Dendritic cell treated with granulocyte-macrophage colony-stimulating factor and Interleukin-4, amounts not matched to agents 40 ng/mL and 50 ng/mL, for 4 days (primary cell): ENCODE results near the gene DST.
"Not testable (repeated sequence)": the region's sequence is repeated elsewhere in the genome, so short reads cannot be mapped to it uniquely, and the experiment has no call there.

Experiments used
- H3K27ac Mint-ChIP-seq: one replicate; pipeline ENCODE4 v1.8.0; 2022; ENCODE audit warnings: mild to moderate bottlenecking, mixed read lengths
- H3K27me3 Mint-ChIP-seq: one replicate; pipeline ENCODE4 v1.8.0; 2022; ENCODE audit warnings: mild to moderate bottlenecking, mixed read lengths
- H3K36me3 Mint-ChIP-seq: one replicate; pipeline ENCODE4 v1.8.0; 2022; ENCODE audit warnings: low read depth, mixed read lengths
- H3K4me1 Mint-ChIP-seq: one replicate; pipeline ENCODE4 v1.8.0; 2022; ENCODE audit warnings: low read depth, mixed read lengths
- H3K4me3 Mint-ChIP-seq: one replicate; pipeline ENCODE4 v1.8.0; 2022; ENCODE audit warnings: mild to moderate bottlenecking, moderate library complexity, mixed read lengths
- H3K9me3 Mint-ChIP-seq: one replicate; pipeline ENCODE4 v1.8.0; 2022; ENCODE audit warnings: mixed read lengths
- intact Hi-C: fragments of 100-400 bp; cut with micrococcal nuclease; formaldehyde crosslinking; loops from one replicate; pipeline ENCODE4 v1.15.0; 2022

Gene DST

DNA sequence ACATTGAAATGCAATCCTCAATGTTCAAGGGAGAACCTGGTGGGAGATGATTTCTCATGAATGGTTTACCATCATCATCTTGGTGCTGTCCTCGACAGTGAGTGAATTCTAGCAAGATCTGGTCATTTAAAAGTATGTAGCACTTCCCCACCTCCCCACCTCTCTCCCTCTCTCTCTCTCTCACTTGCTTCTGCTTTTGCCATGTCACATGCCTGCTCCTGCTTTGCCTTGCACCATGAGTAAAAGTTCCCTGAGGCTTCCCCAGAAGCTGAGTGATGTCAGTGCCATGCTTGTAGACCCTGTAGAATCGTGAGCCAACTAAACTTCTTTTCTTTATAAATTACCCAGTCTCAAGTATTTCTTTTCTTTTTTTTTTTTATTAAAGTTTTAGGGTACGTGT is 60.5 kb downstream of the DST start:
- Mint-ChIP-seq H3K27ac (no peak overlapping the region), H3K27me3 (no peaks in the 10 kb centered on the region), H3K9me3 (no peaks in the 10 kb centered on the region), H3K36me3 (peaks cover 13% of the 10 kb centered on the region), H3K4me3 (no peak overlapping the region), H3K4me1 (peaks cover 7% of the 10 kb centered on the region)
- intact Hi-C loops = no loop called here

GRCh38 chr6:56581296-56581925 is 61.3 kb downstream of the DST start:
- intact Hi-C loops = no loop called here
- H3K4me3 Mint-ChIP-seq = no peak overlapping the region
- no peak overlapping the region for H3K27ac Mint-ChIP-seq
- H3K9me3 Mint-ChIP-seq = no peaks in the 10 kb centered on the region
- H3K36me3 Mint-ChIP-seq = peaks cover 10% of the 10 kb centered on the region
- no peaks in the 10 kb centered on the region for H3K27me3 Mint-ChIP-seq
- peaks cover 7% of the 10 kb centered on the region for H3K4me1 Mint-ChIP-seq

- peaks cover 7% of the 10 kb centered on the region for H3K4me1 Mint-ChIP-seq
- no peaks in the 10 kb centered on the region for H3K27me3 Mint-ChIP-seq
- H3K36me3 Mint-ChIP-seq = peaks cover 7% of the 10 kb centered on the region
- no peaks in the 10 kb centered on the region for H3K9me3 Mint-ChIP-seq
- intact Hi-C loops = no loop called here
- no peak overlapping the region for H3K4me3 Mint-ChIP-seq
- H3K27ac Mint-ChIP-seq = no peak overlapping the region
These were observed 62.4 kb downstream of the DST start for GRCh38 chr6:56580271-56580670.

GRCh38 chr6:56579155-56579851 is 63.4 kb downstream of the DST start:
- Mint-ChIP-seq H3K27ac (no peak overlapping the region), H3K4me3 (no peak overlapping the region), H3K4me1 (peaks cover 7% of the 10 kb centered on the region), H3K27me3 (no peaks in the 10 kb centered on the region), H3K36me3 (peaks cover 7% of the 10 kb centered on the region), H3K9me3 (no peaks in the 10 kb centered on the region)
- intact Hi-C loops = no loop called here

DNA sequence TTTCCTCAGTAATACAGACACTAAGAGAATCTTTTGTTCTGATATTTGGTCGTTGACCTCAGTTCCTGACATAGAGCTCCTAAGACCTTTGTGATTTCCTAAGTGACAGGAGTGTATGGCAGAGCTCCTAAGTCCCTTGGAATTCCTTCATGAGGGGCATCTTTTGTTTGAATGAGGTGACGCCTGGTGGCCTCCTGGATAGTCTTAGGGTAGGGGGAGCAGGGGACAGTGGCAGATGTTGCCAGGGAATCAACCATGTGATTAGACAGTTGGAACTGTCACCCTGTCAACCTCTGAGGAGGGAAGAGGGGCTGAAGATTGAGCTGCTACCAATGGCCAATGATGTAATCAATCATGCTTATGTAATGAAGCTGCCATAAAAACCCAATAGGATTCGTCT is 67.0 kb downstream of the DST start:
- no peak overlapping the region for H3K27ac Mint-ChIP-seq
- no peak overlapping the region for H3K4me3 Mint-ChIP-seq
- H3K4me1 Mint-ChIP-seq = no peaks in the 10 kb centered on the region

DNA sequence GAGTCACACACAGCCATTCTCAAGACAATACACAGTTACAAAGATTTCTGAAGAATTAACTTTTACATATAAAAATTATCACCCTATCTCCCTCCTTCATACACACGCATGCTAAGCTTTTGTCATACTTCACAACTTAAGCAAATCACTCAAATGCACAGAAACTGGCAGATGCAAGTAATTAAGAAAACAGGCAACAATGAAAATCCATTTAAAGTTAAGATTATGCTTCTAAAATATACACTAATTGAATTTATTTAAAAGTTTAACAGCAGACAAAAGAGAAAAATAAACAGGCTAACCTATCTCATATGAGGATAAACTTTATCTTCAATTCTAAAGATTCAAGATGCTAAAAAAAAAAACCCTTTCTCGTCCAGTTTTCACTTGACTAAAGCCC is 68.4 kb downstream of the DST start:
- Mint-ChIP-seq H3K27me3 (no peaks in the 10 kb centered on the region), H3K4me1 (no peaks in the 10 kb centered on the region), H3K4me3 (no peak overlapping the region), H3K27ac (no peak overlapping the region), H3K9me3 (no peaks in the 10 kb centered on the region), H3K36me3 (peaks cover 5% of the 10 kb centered on the region)
- intact Hi-C loops = no loop called here

More for the DNA sequence above, 67.0 kb downstream of the DST start:
- intact Hi-C loops = no loop called here
- Mint-ChIP-seq H3K9me3 (no peaks in the 10 kb centered on the region), H3K36me3 (peaks cover 7% of the 10 kb centered on the region), H3K27me3 (no peaks in the 10 kb centered on the region)

DNA sequence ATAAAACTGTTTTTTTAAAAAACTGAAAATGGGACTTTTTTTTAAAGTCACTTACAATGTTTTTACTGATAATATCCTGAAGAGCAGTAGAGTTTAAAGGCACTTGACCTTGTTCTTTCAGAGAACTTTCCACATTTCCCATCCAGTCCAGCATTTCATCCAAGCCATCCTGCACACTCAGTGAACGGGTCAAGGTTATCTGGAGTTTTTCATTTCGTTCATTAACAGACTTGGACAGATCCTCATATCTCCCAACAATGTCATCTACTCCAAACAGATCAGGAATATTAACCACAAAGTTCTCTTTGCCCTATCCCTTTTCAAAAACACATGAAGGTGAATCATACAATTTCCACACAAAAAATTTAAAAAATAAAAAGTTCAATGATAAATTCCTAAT is 69.1 kb downstream of the DST start:
- intact Hi-C loops = no loop called here
- Mint-ChIP-seq H3K4me3 (no peak overlapping the region), H3K9me3 (no peaks in the 10 kb centered on the region), H3K36me3 (no peaks in the 10 kb centered on the region), H3K4me1 (no peaks in the 10 kb centered on the region), H3K27ac (no peak overlapping the region), H3K27me3 (no peaks in the 10 kb centered on the region)

DNA sequence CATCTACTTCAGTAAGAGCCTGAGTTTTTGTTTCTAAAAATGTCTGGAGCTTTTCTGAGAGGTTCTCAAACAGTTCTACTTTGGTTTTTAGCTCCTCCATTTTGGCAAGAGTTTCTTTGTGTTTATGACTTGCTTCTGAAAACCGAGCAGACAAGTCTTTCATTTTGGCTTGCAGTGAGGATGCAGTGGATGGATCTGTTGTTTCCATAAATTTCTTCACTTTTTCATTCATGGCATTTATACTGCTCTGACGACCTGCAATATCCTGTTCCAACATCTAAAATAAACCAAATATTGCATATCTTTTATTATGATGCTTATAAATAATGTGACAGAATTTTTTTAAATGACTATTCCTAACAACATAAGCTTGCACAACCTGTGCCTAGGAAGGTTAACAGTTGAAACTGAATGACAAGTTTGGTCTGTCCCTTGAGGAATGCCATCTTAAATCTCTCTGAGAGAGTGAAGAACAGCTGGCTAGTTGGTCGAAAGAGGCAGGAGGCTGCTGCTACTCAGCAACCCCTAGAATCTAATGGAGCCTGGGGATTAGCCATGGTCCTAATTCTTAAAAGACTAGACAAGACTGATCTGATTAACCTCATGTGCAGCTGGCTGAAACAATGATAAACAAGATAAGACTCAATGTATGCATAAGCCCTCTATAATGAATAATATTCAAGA is 69.8 kb downstream of the DST start:
- Mint-ChIP-seq H3K36me3 (no peaks in the 10 kb centered on the region), H3K9me3 (no peaks in the 10 kb centered on the region), H3K27me3 (no peaks in the 10 kb centered on the region), H3K4me1 (no peaks in the 10 kb centered on the region), H3K27ac (no peak overlapping the region), H3K4me3 (no peak overlapping the region)
- intact Hi-C loops = no loop called here

DNA sequence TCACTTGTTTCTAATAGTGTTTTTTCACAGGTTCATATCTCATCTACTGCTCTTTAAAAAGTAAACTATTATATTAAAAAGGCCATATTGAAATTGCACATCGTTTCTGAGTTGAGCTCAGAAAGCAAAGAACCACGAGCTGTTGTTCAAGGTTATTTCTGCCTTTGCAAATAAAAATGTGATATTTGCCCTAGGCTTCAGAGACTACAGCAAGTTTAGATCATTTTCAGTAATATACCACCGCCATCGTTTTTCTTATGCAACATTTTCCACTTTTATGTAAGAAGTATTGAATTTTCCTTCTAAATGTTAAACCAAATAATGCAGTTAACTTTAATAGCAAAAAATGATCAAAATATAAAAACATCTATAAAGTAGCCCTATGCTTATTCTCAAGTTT is 71.1 kb downstream of the DST start:
- intact Hi-C loops = no loop called here
- Mint-ChIP-seq H3K4me1 (no peaks in the 10 kb centered on the region), H3K4me3 (no peak overlapping the region), H3K9me3 (no peaks in the 10 kb centered on the region), H3K27ac (no peak overlapping the region), H3K36me3 (no peaks in the 10 kb centered on the region), H3K27me3 (no peaks in the 10 kb centered on the region)

DNA sequence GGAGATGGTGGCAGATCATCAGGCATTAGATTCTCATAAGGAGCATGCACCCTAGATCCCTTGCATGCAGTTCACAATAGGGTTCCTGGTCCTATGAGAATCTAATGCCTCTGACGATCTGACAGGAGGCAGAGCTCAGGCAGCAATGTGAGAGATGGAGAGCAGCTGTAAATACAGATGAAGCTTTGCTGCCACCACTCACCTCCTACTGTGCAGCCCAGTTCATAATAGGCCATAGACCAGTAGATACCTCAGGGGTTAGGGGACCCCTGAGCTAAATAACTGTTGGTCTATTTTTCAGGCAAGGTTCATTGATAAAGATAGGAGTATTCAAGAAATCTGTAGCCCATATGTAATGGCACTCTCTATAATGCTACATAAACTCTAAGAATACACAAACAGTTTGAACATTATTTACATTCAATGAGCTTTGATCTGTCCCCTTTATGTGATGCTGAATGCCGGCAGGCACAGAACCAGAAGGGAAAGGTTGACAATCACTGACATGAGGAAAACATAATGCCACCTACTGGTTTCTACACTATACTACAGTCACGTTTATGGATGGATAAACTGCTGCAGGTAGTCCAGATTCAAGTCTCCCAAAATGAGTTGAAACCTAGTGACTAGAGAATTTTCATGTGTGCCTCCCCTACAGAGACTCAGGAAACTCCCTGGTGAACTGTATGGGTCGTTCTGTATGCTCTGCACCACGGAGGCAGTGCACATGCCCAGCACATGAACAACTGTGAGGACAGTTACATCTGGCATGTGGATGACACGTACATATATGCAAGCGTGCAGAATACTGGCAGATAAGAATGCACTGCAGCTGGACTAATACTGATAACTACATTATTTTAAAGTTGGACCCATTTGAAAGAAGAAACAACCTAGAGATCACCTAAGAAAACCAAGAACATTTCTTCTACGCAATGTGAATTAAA is 72.0 kb downstream of the DST start:
- Mint-ChIP-seq H3K4me3 (no peak overlapping the region), H3K4me1 (no peaks in the 10 kb centered on the region), H3K36me3 (peaks cover 9% of the 10 kb centered on the region), H3K27ac (no peak overlapping the region), H3K27me3 (no peaks in the 10 kb centered on the region), H3K9me3 (no peaks in the 10 kb centered on the region)
- intact Hi-C loops = loop anchor here (1.0 kb wide), 1 partner anchor 211 kb away; no protein-coding TSS in a partner anchor

DNA sequence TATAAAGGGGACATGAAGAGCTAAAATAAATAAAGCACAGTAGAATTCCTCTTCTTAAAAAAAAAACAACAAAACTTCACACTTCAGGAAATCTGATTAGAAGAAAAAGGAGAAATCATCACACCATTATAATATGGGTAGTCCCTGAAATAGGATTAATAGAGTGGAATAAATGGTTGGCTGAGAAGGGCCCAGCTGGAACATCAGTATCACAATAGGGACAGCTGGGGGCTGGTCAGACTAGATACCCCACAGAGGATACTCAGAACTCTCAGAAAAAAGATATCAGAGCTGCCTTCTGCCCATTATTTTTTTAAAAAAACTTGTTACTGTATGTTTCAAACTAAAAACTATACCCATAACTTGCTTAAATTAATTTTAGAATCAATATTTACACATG is 75.2 kb downstream of the DST start:
- Mint-ChIP-seq H3K9me3 (no peaks in the 10 kb centered on the region), H3K27ac (no peak overlapping the region), H3K4me3 (no peak overlapping the region), H3K27me3 (no peaks in the 10 kb centered on the region), H3K36me3 (peaks cover 26% of the 10 kb centered on the region), H3K4me1 (no peaks in the 10 kb centered on the region)
- intact Hi-C loops = no loop called here

DNA sequence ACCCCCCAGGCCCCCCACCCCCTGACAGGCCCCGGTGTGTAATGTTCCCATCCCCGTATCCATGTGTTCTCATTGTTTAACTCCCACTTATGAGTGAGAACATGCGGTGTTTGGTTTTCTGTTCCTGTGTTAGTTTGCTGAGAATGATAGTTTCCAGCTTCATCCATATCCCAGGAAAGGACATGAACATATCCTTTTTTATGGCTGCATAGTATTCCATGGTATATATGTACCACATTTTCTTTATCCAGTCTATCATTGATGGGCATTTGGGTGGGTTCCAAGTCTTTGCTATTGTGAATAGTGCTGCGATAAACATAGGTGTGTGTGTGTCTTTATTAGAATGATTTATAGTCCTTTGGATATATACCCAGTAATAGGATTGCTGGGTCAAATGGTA is 80.0 kb downstream of the DST start:
- peaks cover 32% of the 10 kb centered on the region for H3K36me3 Mint-ChIP-seq
- intact Hi-C loops, H3K4me3 Mint-ChIP-seq, H3K27me3 Mint-ChIP-seq, H3K4me1 Mint-ChIP-seq, H3K9me3 Mint-ChIP-seq, H3K27ac Mint-ChIP-seq: not testable (repeated sequence)

DNA sequence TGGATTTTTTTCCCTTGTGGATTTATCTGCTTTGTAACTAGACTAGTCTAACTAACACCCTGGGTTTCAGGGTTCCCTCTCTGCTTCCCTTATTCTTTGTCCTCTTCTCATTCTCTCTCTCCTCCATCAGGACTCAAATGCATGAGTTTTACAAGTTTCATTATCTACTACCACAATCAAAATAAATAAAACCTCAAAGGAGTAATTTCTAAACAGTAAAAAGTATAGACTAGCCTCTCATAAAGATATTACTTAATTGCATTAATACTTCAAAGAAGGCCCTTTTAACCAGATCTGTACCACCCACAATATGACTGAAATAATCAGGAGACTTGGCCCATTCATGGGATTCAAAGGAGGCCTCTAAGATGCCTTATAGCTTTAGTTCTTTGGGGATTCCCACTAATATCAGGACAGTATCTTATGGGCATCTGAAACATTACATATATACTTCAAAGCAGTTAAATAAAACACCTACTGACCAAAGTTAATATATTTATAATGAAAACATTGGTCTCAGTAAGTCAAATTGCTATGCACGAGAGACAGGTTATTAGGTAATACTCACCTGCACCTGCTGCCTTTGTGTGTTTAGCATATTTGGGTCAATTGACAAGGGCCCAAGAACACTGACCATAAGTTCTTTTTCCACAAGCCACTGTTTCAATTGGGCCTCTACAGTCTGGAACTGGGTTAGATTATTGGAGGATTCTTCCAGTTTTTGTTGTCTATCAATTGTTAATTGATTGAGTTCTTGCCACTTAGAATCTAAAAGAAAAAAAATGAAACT is 85.7 kb downstream of the DST start:
- Mint-ChIP-seq H3K4me1 (no peaks in the 10 kb centered on the region), H3K36me3 (peaks cover 12% of the 10 kb centered on the region), H3K4me3 (no peak overlapping the region), H3K9me3 (no peaks in the 10 kb centered on the region), H3K27ac (no peak overlapping the region), H3K27me3 (no peaks in the 10 kb centered on the region)
- intact Hi-C loops = no loop called here
